GM19193 (cell line): ENCODE measurements around the gene TAL1.

Experiments used
- POLR2A ChIP-seq: IDR thresholded peaks from 4 replicates; pipeline ENCODE4 v1.6.1; 2011; ENCODE audit not compliant: insufficient read depth, insufficient read length; ENCODE audit errors: extremely low read depth

Gene TAL1

DNA sequence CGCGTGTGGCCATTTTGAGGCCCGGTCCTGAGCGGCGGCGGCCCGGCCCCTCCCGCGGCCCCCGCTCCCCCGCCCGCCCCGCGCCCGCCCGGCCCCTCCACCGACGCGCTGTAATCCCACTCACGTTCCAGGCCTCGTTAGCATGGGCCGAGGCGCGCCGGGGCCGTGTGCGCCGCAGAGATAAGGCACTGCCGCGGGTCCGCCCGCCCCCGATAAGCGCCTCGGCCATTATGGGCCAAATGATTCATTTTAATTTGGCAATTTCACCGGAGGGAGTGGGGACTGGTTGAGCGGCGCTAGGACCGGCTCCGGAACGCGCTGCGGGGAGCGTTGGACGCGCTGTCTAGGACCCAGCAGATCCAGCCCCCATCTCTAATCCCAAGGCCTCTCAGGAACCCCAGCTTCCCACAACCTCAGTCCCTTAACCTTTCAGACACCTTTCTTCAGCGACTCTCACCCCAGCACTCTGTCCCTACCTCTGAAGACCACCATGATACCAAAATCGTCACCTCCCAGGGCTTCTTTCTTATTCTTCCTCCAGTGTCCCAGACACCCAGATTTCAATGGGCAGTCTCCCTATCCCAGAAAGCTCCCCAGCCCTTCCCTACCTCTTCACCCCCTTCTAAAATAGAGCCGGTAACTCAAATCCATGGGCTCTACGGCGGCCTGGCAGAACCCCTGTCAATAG lies at the start of gene TAL1:
Gene TAL1 (minus strand): TSS at position 39 of the 688 bp plus-strand sequence. CDS start 6,337 bp downstream, outside the sequence.
- no peak for TF ChIP-seq POLR2A

DNA sequence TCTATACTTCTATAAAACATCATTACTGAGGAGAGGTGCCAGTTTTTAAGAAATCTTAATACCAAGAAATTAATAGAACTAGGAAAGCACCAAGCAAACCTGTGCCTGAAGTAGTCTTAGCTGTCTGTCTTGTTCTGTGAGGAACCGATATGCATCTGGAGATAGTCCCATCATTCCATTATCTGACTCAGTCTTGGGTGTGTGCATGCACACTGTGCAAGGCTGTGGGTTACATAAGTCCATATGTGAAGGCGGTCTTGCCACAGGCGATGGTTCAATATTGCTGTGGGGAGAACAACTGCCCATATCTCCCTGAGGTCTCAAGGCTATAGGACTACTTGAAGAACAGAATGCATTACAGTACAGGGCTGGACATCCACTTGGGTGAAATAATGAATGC lies 48.1 kb upstream of the TAL1 start:
- no peak for TF ChIP-seq POLR2A

DNA sequence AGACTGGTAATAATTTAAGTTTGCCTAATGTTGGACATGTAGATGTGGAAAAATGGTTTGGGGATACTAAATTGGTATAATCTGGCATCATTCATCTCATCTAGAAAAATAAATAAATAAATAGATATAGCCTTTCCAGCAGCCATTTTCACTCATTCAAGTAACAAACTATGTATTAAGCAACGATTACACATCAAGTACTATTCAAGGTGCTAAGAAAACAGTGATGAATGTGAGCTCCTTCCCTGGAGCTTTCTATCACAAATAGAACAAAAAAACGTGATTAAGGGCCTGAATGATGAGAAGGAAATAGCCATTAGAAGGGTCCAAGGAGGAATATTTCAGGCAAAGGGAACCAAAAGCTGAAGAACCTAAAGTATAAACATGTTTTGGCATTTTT lies 44.8 kb upstream of the TAL1 start:
- no peak for TF ChIP-seq POLR2A

DNA sequence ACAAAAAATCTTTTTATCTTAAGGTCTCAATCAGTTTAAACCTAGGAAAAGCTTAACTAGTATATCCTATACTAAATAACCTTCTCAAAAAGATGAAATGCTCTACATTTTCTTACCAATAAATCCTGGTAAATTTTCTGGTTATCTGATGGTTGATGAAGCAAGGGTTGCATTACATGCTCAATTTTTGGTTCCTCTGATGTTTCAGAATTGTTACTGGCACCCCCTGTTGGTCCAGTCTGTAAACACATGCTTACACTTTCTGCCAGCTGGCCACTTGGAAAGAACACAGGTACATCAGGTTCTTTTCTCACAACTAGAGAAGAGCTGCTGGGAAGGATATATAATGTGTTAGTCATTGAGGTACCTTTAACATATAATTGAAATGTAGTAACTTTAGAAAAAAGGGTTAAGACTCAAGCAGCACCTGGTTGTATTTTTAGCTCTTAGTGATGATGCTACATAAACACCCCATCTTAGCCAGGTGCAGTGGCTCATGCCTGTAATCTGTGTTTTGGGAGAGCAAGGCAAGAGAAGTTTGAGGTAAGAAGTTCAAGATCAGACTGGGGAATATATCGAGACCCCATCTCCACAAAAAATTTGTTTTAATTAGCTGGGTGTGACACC lies 30.9 kb upstream of the TAL1 start:
- no peak for TF ChIP-seq POLR2A

DNA sequence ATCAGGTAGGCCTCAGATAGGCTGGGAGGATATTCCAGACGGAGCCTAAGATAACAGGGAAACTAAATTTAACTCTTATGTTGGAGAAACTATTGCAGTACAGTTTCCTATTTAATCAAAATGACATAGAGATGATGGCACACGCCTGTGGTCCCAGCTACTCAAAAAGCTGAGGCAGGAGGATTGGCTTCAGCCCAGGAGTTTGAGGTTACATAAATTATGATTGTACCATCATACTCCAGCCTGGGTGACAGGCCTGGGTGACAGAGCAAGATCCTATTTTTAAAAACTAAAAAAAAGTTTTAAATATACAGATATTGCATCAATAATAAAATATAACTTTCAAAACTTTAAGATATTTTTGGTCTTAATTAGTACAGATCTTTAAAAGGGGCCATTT lies 25.2 kb upstream of the TAL1 start:
- TF ChIP-seq POLR2A = no peak

DNA sequence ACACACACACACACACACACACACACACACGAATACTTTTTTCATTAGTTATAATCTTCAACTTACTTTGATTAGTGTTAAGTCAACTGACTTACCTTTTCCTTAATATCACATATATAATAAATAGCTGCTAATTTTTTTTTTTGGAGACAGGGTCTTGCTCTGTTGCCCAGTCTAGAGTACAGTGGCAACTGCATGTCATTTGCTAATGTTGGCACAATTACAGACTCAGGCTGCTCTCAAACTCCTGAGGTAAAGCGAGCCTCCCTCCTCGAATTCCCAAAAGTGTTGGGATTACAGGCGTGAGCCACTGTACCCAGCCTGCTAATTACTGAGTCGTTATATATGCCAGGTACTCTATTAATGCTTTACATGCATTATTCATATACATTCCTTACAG lies 20.8 kb upstream of the TAL1 start:
- TF ChIP-seq POLR2A = no peak

DNA sequence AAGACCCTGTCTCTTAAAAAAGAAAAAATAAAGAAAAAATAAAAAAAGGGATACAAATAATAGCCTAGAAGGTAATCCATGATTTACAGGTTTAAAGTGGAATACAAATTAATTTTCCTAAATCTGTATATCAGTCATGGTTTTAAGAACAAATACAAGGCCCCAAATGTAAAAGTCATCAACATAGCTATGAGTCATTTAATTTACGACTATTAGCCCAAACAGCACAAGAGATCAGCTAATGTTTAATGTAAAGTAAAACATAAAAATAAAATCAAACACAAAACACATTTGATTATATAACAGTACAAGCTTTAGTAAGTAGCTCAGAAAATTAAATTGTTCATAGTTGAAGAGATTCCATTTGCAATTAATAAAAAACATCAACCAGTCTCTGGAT lies 20.3 kb upstream of the TAL1 start:
- no peak for TF ChIP-seq POLR2A

DNA sequence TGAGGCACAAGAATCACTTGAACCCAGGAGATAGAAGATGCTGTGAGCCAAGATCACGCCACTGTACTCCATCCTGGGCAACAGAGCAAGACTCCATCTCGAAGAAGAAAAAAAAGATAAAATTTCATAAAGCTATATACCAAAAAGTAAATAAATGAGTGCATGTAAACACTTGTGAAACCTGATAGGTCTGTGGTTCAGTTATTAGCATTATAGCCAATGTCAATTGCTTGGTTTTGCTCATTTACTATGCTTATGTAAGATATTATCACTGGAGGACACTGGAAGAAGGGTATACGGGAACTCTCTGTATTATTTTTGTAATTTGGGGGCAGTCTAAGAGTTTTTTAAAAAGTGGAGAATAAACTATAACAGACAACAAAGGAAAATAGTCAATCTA lies 17.7 kb upstream of the TAL1 start:
- no peak for TF ChIP-seq POLR2A

DNA sequence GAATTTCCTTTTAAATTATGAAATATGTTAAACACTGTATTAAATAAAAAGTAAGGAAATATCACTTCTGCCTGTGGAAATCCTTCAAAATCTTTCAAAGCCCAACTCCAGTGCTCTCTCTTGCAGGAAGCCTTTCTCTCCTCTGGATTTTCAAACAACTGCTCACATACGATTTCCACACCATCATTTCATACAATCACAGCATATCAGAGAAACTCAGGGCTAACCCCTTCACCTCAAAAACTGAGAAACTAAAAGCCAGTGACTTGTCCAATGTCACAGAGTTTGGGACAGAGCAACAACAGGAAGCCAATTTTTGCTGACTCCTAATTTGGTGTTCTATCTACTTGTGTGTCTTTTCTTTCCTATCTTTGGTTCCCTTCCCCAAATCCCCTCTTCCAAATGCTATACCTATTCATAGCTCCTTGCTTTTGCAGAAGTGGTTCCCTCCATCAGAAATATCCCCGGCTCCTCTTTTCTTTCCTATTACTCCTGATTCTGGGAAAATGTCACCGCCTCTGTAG lies 12.4 kb upstream of the TAL1 start:
- no peak for TF ChIP-seq POLR2A

DNA sequence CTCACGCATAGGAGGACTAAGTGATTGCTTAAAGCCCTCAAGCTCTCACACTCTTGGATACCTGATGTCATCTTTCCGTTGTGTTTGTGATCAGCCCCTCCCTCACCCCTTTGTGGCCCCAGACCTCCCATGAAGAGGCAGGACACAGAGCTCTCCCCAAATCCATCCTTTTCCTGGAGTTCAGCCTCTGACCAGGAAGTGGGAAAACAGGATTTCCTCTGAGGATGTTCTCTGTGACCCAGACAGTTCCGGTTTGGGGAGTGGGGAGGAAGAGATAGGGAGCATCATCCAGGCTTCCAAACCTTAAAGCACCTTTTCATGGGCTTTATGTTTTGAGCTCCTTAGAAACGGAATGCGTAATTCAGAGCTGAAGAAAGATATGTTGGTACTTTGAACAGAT lies 11.9 kb upstream of the TAL1 start:
- no peak for TF ChIP-seq POLR2A

DNA sequence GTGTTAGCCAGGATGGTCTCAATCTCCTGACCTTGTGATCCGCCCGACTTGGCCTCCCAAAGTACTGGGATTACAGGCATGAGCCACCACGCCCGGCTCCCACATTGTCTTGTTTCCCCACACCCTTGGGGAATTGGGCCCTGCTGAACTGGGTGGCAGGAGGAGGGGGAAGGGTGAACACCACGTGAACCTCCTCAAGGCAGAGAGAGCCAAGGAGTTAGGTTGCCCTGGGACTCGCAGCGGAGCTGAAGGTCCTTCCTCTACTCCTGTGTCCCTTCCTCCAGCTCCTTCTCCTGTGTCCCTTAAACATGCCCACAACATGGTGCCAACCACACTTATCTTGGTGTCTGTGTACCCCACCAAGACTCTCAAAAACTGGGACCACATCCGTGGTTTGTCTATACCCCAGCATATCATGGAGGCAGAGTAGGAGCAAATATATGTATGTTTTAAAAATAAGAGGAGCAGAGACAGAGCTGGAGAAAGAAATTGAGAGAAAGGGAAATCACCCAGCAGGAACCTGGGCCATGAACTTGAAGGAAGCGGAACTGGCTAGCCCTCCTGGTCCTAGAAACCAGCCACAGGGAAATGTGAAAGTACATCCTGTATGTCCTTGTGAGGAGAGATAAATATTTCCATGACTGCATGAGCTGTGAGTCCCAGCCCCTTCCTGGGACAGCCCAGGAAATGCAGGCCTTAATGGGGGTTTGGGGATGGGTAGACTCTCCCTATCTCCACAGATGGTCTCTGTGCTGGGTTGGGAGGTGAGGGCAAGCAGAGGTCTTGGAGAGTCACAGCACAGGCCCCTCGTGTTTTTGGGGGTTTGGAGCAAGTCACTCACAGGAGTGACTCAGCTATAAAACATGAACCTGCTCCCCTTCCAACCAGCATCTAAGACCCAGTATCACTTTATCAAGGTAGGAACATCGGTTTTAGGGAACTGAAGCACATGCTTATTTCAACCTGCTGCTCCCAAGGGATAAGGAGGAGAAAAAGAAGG lies 9.4 kb upstream of the TAL1 start:
- no peak for TF ChIP-seq POLR2A

DNA sequence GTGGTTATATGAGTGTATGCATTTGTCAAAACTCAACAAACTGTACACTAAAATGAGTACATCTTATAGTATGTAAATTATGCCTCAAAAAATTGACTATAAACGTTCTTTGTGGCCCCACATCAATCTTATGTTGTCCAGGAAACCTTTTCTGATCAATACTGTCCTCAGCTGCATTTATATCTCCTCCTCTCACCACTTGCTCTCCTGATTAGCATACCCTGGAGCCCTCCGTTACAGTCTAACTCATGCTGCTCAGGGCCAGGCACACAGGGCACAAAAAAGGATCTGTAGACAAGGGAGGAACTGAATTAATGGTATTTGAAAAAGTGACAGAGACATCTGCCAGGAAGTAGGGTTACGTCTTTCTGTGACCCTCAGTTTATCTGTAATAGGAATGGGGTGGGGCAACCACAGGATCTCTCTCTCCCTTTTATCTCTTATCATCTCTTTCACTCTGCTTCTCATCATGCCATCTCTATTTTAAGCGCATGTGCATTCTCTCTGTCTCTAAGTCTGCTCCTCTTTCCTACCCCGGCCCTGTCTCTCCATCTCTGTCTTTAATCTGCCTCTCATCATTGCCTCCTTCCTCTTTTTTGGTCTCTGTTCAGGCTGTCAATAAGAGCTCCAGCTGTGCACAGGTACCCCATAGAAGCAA lies 7.0 kb upstream of the TAL1 start:
- TF ChIP-seq POLR2A = no peak

DNA sequence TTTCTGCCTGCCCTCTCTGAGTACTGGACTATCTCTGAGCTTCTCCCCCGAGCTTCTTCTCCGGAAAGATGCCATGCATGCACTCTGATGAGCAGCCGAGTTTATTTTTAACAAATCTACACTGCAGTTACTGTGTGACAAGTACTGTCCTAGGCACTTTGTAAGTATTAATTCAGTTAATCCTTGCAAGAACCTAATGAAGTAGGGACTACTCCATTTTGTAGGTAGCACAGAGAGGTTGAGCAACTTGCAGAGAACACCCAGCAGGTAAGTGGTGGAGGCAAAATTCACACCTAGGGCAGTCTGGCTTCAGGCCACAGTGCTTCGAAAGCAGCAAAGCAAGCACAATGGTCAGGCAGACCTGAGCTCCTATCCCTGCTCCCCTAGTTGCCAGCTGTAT lies 3.8 kb upstream of the TAL1 start:
- TF ChIP-seq POLR2A = no peak

DNA sequence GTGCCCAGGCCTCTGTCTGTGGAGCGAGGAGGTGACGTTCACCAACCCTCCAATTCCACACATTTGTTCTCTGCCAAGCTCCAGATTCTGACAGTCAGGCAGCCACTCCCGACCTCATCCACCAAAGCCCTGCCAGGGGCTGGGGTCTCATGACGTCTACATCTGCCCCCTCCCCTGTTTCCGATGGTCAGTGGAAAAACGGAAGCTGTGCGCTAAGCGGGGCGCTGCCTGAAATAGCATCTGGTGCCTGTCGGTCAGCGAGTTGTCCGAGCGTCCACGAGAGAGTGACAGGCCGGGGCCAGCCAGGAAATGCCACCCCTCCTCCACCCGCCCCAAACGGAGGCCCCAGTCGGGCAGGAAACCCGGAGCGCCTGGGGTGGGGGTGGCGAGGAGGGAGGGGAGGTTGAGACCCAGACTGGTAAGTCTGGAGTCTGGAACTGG lies 3.2 kb upstream of the TAL1 start:
- TF ChIP-seq POLR2A = no peak

DNA sequence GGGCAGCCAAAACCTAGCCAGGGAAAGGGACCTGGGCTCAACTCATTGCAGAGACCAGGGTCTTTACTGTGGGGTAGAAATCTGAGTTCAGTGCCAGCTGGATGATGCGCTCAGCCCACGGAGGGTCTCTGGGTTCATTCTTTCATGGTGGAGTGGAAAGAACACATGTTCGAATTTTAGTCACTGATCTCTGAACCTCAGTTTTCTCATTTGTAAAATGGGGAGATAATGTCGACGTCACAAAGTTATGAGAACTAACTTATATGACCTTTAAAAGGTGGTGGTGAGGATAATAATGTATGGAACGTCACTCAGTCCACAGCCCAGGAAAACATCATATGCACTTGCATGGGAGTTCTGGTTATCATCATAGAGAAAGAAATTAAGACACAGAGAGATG lies 1.2 kb upstream of the TAL1 start:
- no peak for TF ChIP-seq POLR2A
